Mucosa of descending colon (tissue), 3 donors: ENCODE measurements around the gene C12orf54. TPM values are rescaled to one million over a fixed set of nuclear protein-coding genes. Genes with fewer than 3 reads are reported as not detected.
"Not testable (repeated sequence)": the region's sequence is repeated elsewhere in the genome, so short reads cannot be mapped to it uniquely, and the experiment has no call there.

Experiments
- ATAC-seq: fragments of 200-7000 bp; cut with Tn5 transposase; one replicate; pipeline ENCODE4 v1.9.1; 2020; ENCODE audit warnings: mild to moderate bottlenecking, moderate library complexity
- DNase-seq, 3 donors: peaks; one replicate each; pipeline ENCODE4 v3.0.0-alpha.2; 2020
- H3K36me3 ChIP-seq: fragments of 200-600 bp; one replicate; pipeline ENCODE4 v1.8.0; 2021; ENCODE audit warnings: low read depth, mild to moderate bottlenecking
- H3K4me1 ChIP-seq: fragments of 200-600 bp; one replicate; pipeline ENCODE4 v1.8.0; 2021; ENCODE audit warnings: low read depth, mild to moderate bottlenecking
- H3K4me3 ChIP-seq: fragments of 200-600 bp; one replicate; pipeline ENCODE4 v1.8.0; 2021; ENCODE audit warnings: mild to moderate bottlenecking
- H3K9me3 ChIP-seq: fragments of 200-600 bp; one replicate; pipeline ENCODE4 v1.8.0; 2021; ENCODE audit warnings: mild to moderate bottlenecking
- intact Hi-C, 2 donors: fragments of 100-400 bp; cut with DNase I in 1 of 2; cut with micrococcal nuclease in 1 of 2; formaldehyde crosslinking; loops; one replicate each; pipeline versions ENCODE4 v1.11.0 to v1.11.1; 2022; cut with DNase I, micrococcal nuclease
- total RNA-seq, 3 donors: library from RNA; stranded (reverse); fragmentation: NEBNext Ultra II Directional in 2 of 3; extraction: Animal tissue kit (Norgen Biotek cat#: 25700) in 2 of 3; gene quantifications; one replicate each; pipeline versions ENCODE4 v1.2.1 to v1.2.4, GENCODE V29; 2021 to 2023
- TF ChIP-seq, protein P1 (sequence below): fragments of 200-600 bp; IDR thresholded peaks from one replicate; pipeline ENCODE4 v1.8.0; 2022; ENCODE audit warnings: antibody characterized with exemption, mild to moderate bottlenecking
- donor health status: DM: no; HTN: no; CAD: no; lungs with moderate emphysema.
- donor health status: DM: no; HTN: no; CAD: no.
- donor health status: DM: no; HTN: yes; CAD: no.

Gene C12orf54
- total RNA-seq, 3 donors from 2014 or later = 0.41 TPM; not detected in 2

DNA sequence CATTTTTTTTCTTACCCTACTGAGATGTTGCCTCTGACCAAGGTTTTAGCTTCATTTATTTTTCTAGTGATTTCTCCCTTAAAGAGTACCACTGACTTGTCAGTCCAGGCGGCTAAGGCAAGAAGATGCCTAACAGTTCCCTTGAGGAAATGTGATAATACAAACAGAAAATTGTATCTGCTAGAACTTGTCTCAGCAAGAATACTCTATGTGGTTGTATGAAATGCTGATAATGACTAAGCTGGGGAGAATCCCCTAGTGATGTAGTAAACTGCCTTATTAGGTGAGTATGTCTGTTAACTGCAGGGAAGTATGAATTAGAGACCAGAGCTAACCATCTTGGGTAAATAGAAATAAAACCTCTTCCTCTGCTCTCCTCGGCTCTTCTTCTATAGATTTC, 6.7 kb downstream of the C12orf54 start:
- no peaks in the 10 kb centered on the region for H3K36me3 ChIP-seq
- ATAC-seq (no peak), DNase-seq (no peak)
- H3K4me3 ChIP-seq = no peak overlapping the region
- no peaks in the 10 kb centered on the region for H3K4me1 ChIP-seq
- TF ChIP-seq, protein P1, sequence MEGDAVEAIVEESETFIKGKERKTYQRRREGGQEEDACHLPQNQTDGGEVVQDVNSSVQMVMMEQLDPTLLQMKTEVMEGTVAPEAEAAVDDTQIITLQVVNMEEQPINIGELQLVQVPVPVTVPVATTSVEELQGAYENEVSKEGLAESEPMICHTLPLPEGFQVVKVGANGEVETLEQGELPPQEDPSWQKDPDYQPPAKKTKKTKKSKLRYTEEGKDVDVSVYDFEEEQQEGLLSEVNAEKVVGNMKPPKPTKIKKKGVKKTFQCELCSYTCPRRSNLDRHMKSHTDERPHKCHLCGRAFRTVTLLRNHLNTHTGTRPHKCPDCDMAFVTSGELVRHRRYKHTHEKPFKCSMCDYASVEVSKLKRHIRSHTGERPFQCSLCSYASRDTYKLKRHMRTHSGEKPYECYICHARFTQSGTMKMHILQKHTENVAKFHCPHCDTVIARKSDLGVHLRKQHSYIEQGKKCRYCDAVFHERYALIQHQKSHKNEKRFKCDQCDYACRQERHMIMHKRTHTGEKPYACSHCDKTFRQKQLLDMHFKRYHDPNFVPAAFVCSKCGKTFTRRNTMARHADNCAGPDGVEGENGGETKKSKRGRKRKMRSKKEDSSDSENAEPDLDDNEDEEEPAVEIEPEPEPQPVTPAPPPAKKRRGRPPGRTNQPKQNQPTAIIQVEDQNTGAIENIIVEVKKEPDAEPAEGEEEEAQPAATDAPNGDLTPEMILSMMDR = no peak
- no peaks in the 10 kb centered on the region for H3K9me3 ChIP-seq
- intact Hi-C loops = no loop called here

DNA sequence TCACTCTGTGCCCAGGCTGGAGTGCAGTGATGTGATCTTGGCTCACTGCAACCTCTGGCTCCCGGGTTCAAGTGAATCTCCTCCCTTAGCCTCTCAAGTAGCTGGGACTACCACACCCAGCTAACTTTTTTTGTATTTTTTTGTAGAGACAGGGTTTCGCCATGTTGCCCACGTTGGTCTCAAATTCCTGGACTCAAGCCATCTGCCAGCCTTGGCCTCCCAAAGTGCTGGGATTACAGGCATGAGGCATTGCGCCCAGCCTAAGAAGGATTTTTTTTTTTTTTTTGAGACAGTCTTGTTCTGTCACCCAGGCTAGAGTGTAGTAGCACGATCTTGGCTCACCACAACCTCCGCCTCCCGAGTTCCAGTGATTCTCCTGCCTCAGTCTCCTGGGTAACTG, 7.2 kb downstream of the C12orf54 start:
- H3K9me3 ChIP-seq, intact Hi-C loops, H3K4me3 ChIP-seq, DNase-seq, ATAC-seq, H3K36me3 ChIP-seq, H3K4me1 ChIP-seq: not testable (repeated sequence)

DNA sequence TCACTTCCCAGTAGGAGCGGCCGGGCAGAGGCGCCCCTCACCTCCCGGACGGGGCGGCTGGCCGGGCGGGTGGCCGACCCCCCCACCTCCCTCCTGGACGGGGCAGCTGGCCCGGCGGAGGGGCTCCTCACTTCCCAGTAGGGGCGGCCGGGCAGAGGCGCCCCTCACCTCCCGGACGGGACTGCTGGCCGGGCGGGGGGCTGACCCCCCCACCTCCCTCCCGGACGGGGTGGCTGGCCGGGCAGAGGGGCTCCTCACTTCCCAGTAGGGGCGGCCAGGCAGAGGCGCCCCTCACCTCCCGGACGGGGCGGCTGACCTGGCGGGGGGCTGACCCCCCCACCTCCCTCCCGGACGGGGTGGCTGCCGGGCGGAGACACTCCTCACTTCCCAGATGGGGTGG, 18.0 kb downstream of the C12orf54 start:
- not testable (repeated sequence) for ATAC-seq, H3K9me3 ChIP-seq

DNA sequence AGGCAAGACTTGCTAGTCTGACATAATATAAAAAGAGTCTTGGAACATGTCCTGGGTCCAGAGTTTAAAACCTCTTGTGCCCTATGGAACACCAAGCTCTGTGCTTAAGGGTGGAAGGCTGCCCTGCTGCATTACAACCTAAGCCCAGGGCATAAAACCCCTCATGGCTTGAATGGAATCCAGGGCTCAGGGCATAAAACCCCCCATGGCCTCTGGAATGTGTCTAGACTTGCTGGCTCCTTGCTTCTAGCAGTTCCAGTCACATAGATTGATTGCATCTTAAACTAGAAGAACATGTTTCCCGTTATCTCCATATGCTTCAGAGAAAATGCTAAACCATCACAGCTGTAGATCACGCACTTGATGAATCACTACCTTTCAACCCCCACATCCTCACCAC, 24.5 kb downstream of the C12orf54 start:
- H3K36me3 ChIP-seq, H3K4me1 ChIP-seq, intact Hi-C loops, H3K4me3 ChIP-seq, H3K9me3 ChIP-seq, ATAC-seq, DNase-seq: not testable (repeated sequence)

More for the DNA sequence above, 18.0 kb downstream of the C12orf54 start:
- H3K4me3 ChIP-seq, intact Hi-C loops, DNase-seq, H3K36me3 ChIP-seq, H3K4me1 ChIP-seq: not testable (repeated sequence)

DNA sequence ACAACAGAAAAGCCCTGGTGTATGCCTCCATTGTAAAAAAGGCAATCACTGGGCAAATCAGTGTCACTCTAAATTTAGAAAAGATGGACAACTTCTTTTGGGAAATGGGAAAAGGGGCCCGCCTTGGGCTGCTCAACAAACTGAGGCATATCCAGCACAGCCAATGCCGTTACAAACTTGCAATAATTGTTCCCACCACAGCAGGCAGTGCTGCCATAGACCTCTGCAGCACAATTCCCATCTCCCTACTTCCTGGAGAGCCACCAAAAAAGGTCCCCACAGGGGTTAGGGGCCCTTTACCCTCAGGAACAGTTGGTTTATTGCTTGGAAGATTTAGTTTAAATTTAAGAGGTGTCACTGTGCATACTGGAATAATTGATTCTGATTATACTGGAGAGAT, 26.7 kb downstream of the C12orf54 start:
- ATAC-seq = no peak
- TF ChIP-seq, protein P1 = no peak
- intact Hi-C loops = no loop called here

DNA sequence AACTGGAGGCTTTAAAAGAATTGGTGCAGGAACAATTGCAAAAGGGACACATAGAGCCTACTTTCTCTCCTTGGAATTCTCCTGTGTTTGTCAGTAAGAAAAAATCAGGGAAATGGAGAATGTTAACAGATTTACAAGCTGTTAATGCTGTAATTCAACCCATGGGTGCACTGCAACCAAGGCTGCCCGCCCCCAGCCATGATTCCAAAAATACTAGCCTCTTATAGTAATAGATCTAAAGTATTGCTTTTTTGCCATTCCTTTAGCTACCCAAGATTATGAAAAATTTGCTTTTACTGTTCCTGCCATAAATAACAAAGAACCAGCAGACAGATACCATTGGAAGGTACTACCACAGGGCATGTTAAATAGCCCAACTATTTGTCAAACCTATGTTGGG, 27.8 kb downstream of the C12orf54 start:
- no peaks in the 10 kb centered on the region for H3K36me3 ChIP-seq
- no peaks in the 10 kb centered on the region for H3K4me1 ChIP-seq
- H3K9me3 ChIP-seq = no peaks in the 10 kb centered on the region
- no peak overlapping the region for H3K4me3 ChIP-seq
- DNase-seq (no peak), ATAC-seq (no peak)
- TF ChIP-seq, protein P1 = no peak
- intact Hi-C loops = no loop called here

More for the DNA sequence above, 26.7 kb downstream of the C12orf54 start:
- no peaks in the 10 kb centered on the region for H3K4me1 ChIP-seq
- no peaks in the 10 kb centered on the region for H3K9me3 ChIP-seq
- H3K4me3 ChIP-seq = no peak overlapping the region
- no peak for DNase-seq
- no peaks in the 10 kb centered on the region for H3K36me3 ChIP-seq

DNA sequence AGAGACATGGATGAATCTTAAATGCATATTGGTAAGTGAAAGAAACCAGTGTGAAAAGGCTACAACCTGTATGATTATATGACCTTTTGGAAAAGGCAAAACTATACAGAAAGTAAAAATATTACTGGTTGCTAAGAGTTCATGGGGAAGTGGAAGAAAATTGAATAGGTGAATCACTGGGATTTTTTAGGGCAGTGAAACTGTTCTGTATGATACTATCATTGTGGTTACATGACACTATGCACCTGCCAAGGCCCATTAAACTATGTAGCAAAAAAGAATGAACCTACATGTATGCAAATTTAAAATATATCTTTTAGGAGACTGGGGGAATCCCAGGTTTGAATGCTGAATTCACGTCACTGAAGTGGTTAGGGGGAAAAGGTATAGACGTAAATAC, 30.6 kb downstream of the C12orf54 start:
- intact Hi-C loops = no loop called here

More for the DNA sequence above, 30.6 kb downstream of the C12orf54 start:
- DNase-seq = no peak
- no peak for ATAC-seq
- H3K9me3 ChIP-seq = no peaks in the 10 kb centered on the region
- TF ChIP-seq, protein P1 = no peak
- H3K36me3 ChIP-seq = no peaks in the 10 kb centered on the region
- H3K4me3 ChIP-seq = no peak overlapping the region
- H3K4me1 ChIP-seq = no peaks in the 10 kb centered on the region
